Tibial nerve (tissue), 4 donors: Measurements from ENCODE around the gene ADAMTS3. TPM values are rescaled to one million over a fixed set of nuclear protein-coding genes. Genes with fewer than 3 reads are reported as not detected.
A peak's percentile ranks its signal among the peaks of the same experiment; 100 is the strongest.

ENCODE experiments used
- DNase-seq, 2 donors: peaks; one replicate each; pipeline ENCODE4 v3.0.0-alpha.2; 2019; ENCODE audit warnings: low spot score in 2 of 2
- H3K27ac ChIP-seq, 4 donors: fragments of 200-600 bp; sonication (generic) in 3 of 4; one replicate each; pipeline ENCODE4 v1.5.1; 2017 to 2019; ENCODE audit warnings: mild to moderate bottlenecking in 1 of 4
- H3K27me3 ChIP-seq, 2 donors: fragments of 200-600 bp; sonication (generic) in 1 of 2; one replicate each; pipeline versions ENCODE4 v1.5.1 to v1.6.0; 2017 to 2019
- H3K36me3 ChIP-seq, 3 donors: fragments of 200-600 bp; sonication (generic); one replicate each; pipeline ENCODE4 v1.5.1; 2018 to 2019
- H3K4me1 ChIP-seq, 4 donors: fragments of 200-600 bp; sonication (generic) in 3 of 4; one replicate each; pipeline ENCODE4 v1.5.1; 2017 to 2019
- H3K4me3 ChIP-seq, 4 donors: fragments of 200-600 bp; sonication (generic) in 3 of 4; one replicate each; pipeline ENCODE4 v1.5.1; 2017 to 2019; ENCODE audit warnings: mild to moderate bottlenecking in 1 of 4, moderate library complexity in 1 of 4
- H3K9me3 ChIP-seq, 4 donors: fragments of 200-600 bp; sonication (generic) in 3 of 4; one replicate each; pipeline ENCODE4 v1.5.1; 2017 to 2019
- CTCF ChIP-seq, 5 experiments: fragments of 200-600 bp in 3 of 5; fragments of 450-650 bp in 2 of 5; sonication (generic) in 3 of 5; IDR thresholded peaks; one replicate each; pipeline ENCODE4 v1.5.1; 2016 to 2019; ENCODE audit warnings: antibody characterized with exemption in 5 of 5, mild to moderate bottlenecking in 3 of 5, moderate library complexity in 2 of 5
- EP300 ChIP-seq, 2 donors: sonication (generic); formaldehyde crosslinking; IDR thresholded peaks; one replicate each; pipeline ENCODE4 v1.6.1; 2017; ENCODE audit warnings: antibody characterized with exemption in 2 of 2, mild to moderate bottlenecking in 1 of 2
- POLR2A ChIP-seq, 2 donors: fragments of 450-650 bp; IDR thresholded peaks; one replicate each; pipeline ENCODE4 v1.6.1; 2017; ENCODE audit warnings: antibody characterized with exemption in 2 of 2, mild to moderate bottlenecking in 2 of 2, moderate library complexity in 2 of 2
- WGBS, 2 donors: methylation state at CpG; one replicate each; pipeline ENCODE4 v1.1.5; 2018; 5-methylcytosine and 5-hydroxymethylcytosine counted together
- total RNA-seq, 4 donors: library from RNA; depleted of rRNA; stranded (reverse); fragments of >200 nt; gene quantifications; one replicate each; pipeline ENCODE4 v1.1.0, GENCODE V29; 2016

Gene ADAMTS3
- total RNA-seq, 4 donors from 2014 or later, result 1.7 to 4.3 (median 2.4) TPM

- TF ChIP-seq CTCF (IDR thresholded peaks at IDR 0.05), result no peak
- TF ChIP-seq POLR2A (IDR thresholded peaks at IDR 0.05), result no peak
- TF ChIP-seq EP300 (IDR thresholded peaks at IDR 0.05), result peak in 1 of 2 donors; percentile 63
- peak overlapping the region in 2 of 4 donors; percentile 44 to 76 for H3K27ac ChIP-seq
- H3K36me3 ChIP-seq, result no peaks in the 10 kb centered on the region
- H3K4me1 ChIP-seq, result peaks cover 0 to 47% (median 0%) of the 10 kb centered on the region in 4 donors
- no peaks in the 10 kb centered on the region for H3K27me3 ChIP-seq
- peak; percentile 46 to 72 for DNase-seq
- H3K4me3 ChIP-seq, result no peak overlapping the region
- WGBS, 2 donors, result 21 to 26% methylated on average over 6 of the region's 6 CpGs
- no peaks in the 10 kb centered on the region for H3K9me3 ChIP-seq
These were observed 256.9 kb downstream of the ADAMTS3 start for GRCh38 chr4:72312032-72312650.

- Histone ChIP-seq H3K27ac (peak overlapping the region in 2 of 4 donors; percentile 44 to 76), H3K9me3 (no peaks in the 10 kb centered on the region), H3K36me3 (no peaks in the 10 kb centered on the region), H3K4me1 (peaks cover 0 to 47% (median 0%) of the 10 kb centered on the region in 4 donors), H3K27me3 (no peaks in the 10 kb centered on the region), H3K4me3 (no peak overlapping the region)
- WGBS, 2 donors, result 84 to 88% methylated on average over 3 of the region's 3 CpGs
- TF ChIP-seq CTCF (IDR thresholded peaks at IDR 0.05) (no peak), EP300 (IDR thresholded peaks at IDR 0.05) (no peak), POLR2A (IDR thresholded peaks at IDR 0.05) (no peak)
- no peak for DNase-seq
These were observed 257.7 kb downstream of the ADAMTS3 start for GRCh38 chr4:72311291-72311690.

GRCh38 chr4:72305620-72306019 lies 263.4 kb downstream of the ADAMTS3 start:
- Histone ChIP-seq H3K4me1 (no peaks in the 10 kb centered on the region), H3K27me3 (no peaks in the 10 kb centered on the region), H3K36me3 (no peaks in the 10 kb centered on the region), H3K9me3 (no peaks in the 10 kb centered on the region), H3K4me3 (no peak overlapping the region), H3K27ac (no peak overlapping the region)
- TF ChIP-seq EP300 (IDR thresholded peaks at IDR 0.05) (no peak), POLR2A (IDR thresholded peaks at IDR 0.05) (no peak)
- 95 to 96% methylated on average over 9 of the region's 9 CpGs for WGBS, 2 donors
- no peak for DNase-seq

GRCh38 chr4:72305080-72305479 lies 263.9 kb downstream of the ADAMTS3 start:
- Histone ChIP-seq H3K4me3 (no peak overlapping the region), H3K36me3 (no peaks in the 10 kb centered on the region), H3K4me1 (no peaks in the 10 kb centered on the region), H3K27me3 (no peaks in the 10 kb centered on the region), H3K9me3 (no peaks in the 10 kb centered on the region), H3K27ac (no peak overlapping the region)
- 90 to 93% methylated on average over 4 of the region's 4 CpGs for WGBS, 2 donors
- TF ChIP-seq CTCF (IDR thresholded peaks at IDR 0.05) (no peak), POLR2A (IDR thresholded peaks at IDR 0.05) (no peak), EP300 (IDR thresholded peaks at IDR 0.05) (no peak)
- DNase-seq, result no peak

GRCh38 chr4:72302981-72303704 lies 265.9 kb downstream of the ADAMTS3 start:
- 76 to 82% methylated on average over 4 of the region's 4 CpGs for WGBS, 2 donors

More at GRCh38 chr4:72302981-72303704, 265.9 kb downstream of the ADAMTS3 start:
- no peaks in the 10 kb centered on the region for H3K4me1 ChIP-seq
- H3K9me3 ChIP-seq, result no peaks in the 10 kb centered on the region
- H3K27me3 ChIP-seq, result no peaks in the 10 kb centered on the region
- H3K27ac ChIP-seq, result no peak overlapping the region
- DNase-seq, result peak in 1 of 2 donors; percentile 43
- no peaks in the 10 kb centered on the region for H3K36me3 ChIP-seq
- no peak overlapping the region for H3K4me3 ChIP-seq
- peak; percentile 36 to 62 (median 46) for TF ChIP-seq CTCF (IDR thresholded peaks at IDR 0.05)
- TF ChIP-seq POLR2A (IDR thresholded peaks at IDR 0.05), result no peak
